ENCODE data around the gene KRT85.

- TF ChIP-seq, protein P1, sequence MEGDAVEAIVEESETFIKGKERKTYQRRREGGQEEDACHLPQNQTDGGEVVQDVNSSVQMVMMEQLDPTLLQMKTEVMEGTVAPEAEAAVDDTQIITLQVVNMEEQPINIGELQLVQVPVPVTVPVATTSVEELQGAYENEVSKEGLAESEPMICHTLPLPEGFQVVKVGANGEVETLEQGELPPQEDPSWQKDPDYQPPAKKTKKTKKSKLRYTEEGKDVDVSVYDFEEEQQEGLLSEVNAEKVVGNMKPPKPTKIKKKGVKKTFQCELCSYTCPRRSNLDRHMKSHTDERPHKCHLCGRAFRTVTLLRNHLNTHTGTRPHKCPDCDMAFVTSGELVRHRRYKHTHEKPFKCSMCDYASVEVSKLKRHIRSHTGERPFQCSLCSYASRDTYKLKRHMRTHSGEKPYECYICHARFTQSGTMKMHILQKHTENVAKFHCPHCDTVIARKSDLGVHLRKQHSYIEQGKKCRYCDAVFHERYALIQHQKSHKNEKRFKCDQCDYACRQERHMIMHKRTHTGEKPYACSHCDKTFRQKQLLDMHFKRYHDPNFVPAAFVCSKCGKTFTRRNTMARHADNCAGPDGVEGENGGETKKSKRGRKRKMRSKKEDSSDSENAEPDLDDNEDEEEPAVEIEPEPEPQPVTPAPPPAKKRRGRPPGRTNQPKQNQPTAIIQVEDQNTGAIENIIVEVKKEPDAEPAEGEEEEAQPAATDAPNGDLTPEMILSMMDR (IDR thresholded peaks at IDR 0.05 in 2 of 3, conservative IDR thresholded peaks at IDR 0.05 in 1 of 3; ENCODE audit: control insufficient read depth in 2 of 3, extremely low read depth in 1 of 3, insufficient read depth in 1 of 3, low read depth in 3 of 3, low read length in 3 of 3), result no peak
- TF ChIP-seq, protein P2, sequence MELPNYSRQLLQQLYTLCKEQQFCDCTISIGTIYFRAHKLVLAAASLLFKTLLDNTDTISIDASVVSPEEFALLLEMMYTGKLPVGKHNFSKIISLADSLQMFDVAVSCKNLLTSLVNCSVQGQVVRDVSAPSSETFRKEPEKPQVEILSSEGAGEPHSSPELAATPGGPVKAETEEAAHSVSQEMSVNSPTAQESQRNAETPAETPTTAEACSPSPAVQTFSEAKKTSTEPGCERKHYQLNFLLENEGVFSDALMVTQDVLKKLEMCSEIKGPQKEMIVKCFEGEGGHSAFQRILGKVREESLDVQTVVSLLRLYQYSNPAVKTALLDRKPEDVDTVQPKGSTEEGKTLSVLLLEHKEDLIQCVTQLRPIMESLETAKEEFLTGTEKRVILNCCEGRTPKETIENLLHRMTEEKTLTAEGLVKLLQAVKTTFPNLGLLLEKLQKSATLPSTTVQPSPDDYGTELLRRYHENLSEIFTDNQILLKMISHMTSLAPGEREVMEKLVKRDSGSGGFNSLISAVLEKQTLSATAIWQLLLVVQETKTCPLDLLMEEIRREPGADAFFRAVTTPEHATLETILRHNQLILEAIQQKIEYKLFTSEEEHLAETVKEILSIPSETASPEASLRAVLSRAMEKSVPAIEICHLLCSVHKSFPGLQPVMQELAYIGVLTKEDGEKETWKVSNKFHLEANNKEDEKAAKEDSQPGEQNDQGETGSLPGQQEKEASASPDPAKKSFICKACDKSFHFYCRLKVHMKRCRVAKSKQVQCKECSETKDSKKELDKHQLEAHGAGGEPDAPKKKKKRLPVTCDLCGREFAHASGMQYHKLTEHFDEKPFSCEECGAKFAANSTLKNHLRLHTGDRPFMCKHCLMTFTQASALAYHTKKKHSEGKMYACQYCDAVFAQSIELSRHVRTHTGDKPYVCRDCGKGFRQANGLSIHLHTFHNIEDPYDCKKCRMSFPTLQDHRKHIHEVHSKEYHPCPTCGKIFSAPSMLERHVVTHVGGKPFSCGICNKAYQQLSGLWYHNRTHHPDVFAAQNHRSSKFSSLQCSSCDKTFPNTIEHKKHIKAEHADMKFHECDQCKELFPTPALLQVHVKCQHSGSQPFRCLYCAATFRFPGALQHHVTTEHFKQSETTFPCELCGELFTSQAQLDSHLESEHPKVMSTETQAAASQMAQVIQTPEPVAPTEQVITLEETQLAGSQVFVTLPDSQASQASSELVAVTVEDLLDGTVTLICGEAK (IDR thresholded peaks at IDR 0.05; ENCODE audit: borderline replicate concordance), result no peak
- no peak for TF ChIP-seq BACH1 (IDR thresholded peaks at IDR 0.05; ENCODE audit: borderline replicate concordance)
- TF ChIP-seq, protein P3, sequence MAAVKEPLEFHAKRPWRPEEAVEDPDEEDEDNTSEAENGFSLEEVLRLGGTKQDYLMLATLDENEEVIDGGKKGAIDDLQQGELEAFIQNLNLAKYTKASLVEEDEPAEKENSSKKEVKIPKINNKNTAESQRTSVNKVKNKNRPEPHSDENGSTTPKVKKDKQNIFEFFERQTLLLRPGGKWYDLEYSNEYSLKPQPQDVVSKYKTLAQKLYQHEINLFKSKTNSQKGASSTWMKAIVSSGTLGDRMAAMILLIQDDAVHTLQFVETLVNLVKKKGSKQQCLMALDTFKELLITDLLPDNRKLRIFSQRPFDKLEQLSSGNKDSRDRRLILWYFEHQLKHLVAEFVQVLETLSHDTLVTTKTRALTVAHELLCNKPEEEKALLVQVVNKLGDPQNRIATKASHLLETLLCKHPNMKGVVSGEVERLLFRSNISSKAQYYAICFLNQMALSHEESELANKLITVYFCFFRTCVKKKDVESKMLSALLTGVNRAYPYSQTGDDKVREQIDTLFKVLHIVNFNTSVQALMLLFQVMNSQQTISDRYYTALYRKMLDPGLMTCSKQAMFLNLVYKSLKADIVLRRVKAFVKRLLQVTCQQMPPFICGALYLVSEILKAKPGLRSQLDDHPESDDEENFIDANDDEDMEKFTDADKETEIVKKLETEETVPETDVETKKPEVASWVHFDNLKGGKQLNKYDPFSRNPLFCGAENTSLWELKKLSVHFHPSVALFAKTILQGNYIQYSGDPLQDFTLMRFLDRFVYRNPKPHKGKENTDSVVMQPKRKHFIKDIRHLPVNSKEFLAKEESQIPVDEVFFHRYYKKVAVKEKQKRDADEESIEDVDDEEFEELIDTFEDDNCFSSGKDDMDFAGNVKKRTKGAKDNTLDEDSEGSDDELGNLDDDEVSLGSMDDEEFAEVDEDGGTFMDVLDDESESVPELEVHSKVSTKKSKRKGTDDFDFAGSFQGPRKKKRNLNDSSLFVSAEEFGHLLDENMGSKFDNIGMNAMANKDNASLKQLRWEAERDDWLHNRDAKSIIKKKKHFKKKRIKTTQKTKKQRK (IDR thresholded peaks at IDR 0.05; ENCODE audit: low read depth, low read length), result no peak
- no peak for TF ChIP-seq POLR2AphosphoS5 (IDR thresholded peaks at IDR 0.05; ENCODE audit: low read length)
- no peak for TF ChIP-seq EP300 (IDR thresholded peaks at IDR 0.05; ENCODE audit: borderline replicate concordance in 1 of 2, control insufficient read depth in 1 of 2, low read depth in 2 of 2, low read length in 2 of 2)
- TF ChIP-seq REST (IDR thresholded peaks at IDR 0.05; ENCODE audit: low read depth, low read length), result no peak
- TF ChIP-seq SMARCA5 (IDR thresholded peaks at IDR 0.05), result no peak
- TF ChIP-seq RCOR1 (conservative IDR thresholded peaks at IDR 0.05; ENCODE audit: low read depth, low read length), result no peak
- no peak for TF ChIP-seq ZNF217 (IDR thresholded peaks at IDR 0.05)
- TF ChIP-seq EGR1 (IDR thresholded peaks at IDR 0.05; ENCODE audit: borderline replicate concordance in 1 of 2, low read depth in 2 of 2, low read length in 2 of 2), result no peak
- no peak for TF ChIP-seq SIX5 (IDR thresholded peaks at IDR 0.05; ENCODE audit: low read depth, low read length, severe bottlenecking)
Measured at GRCh38 chr12:52333321-52333720, 34.0 kb downstream of the KRT85 start.
